MM.1S (cell line): ENCODE data around the gene GALNT9.

Experiments used
- CTCF ChIP-seq: fragments of 300-600 bp; sonication (generic); IDR thresholded peaks from 2 replicates; pipeline ENCODE4 v1.5.1; 2016; ENCODE audit warnings: antibody characterized with exemption, low read length, mixed read lengths
- EZH2 ChIP-seq: fragments of 300-600 bp; sonication (generic); optimal IDR thresholded peaks from 2 replicates; pipeline ENCODE3; 2017; ENCODE audit warnings: low read depth, mild to moderate bottlenecking, antibody characterized with exemption, low read length, mixed read lengths

GRCh38 chr12:132225214-132225613 lies 104.2 kb downstream of the GALNT9 start:
- TF ChIP-seq CTCF (no peak), EZH2 (no peak)
